SK-N-SH treated with all-trans-retinoic acid at 6 μM for 48 hours (cell line): ENCODE data around the gene SLC5A4.
A peak's percentile ranks its signal among the peaks of the same experiment; 100 is the strongest.

Experiments used
- ATAC-seq: fragments of 200-7000 bp; cut with Tn5 transposase; 3 replicates; pipeline ENCODE4 v1.9.1; 2020; ENCODE audit warnings: mild to moderate bottlenecking, moderate library complexity
- BACH2 ChIP-seq: fragments of 250-450 bp; sonication (Bioruptor Pico); IDR thresholded peaks from 2 replicates; pipeline ENCODE4 v1.9.0; 2021; ENCODE audit warnings: mild to moderate bottlenecking, borderline replicate concordance
- CREB5 ChIP-seq: fragments of 250-450 bp; sonication (Bioruptor Pico); IDR thresholded peaks from 2 replicates; pipeline ENCODE4 v1.5.1; 2020; ENCODE audit warnings: low read depth, mild to moderate bottlenecking, moderate library complexity
- CSDC2 ChIP-seq: fragments of 250-450 bp; sonication (Bioruptor Pico); IDR thresholded peaks from 2 replicates; pipeline ENCODE4 v1.5.0; 2020; ENCODE audit warnings: mild to moderate bottlenecking, moderate library complexity
- ESRRG ChIP-seq: fragments of 250-450 bp; sonication (Bioruptor Pico); IDR thresholded peaks from 2 replicates; pipeline ENCODE4 v1.6.1; 2021; ENCODE audit warnings: mild to moderate bottlenecking
- GLIS3 ChIP-seq: fragments of 250-450 bp; sonication (Bioruptor Pico); IDR thresholded peaks from 2 replicates; pipeline ENCODE4 v1.5.0; 2020; ENCODE audit warnings: mild to moderate bottlenecking, moderate library complexity
- ISL1 ChIP-seq: fragments of 250-450 bp; sonication (Bioruptor Pico); IDR thresholded peaks from 2 replicates; pipeline ENCODE4 v2.1.2; 2022; ENCODE audit warnings: mild to moderate bottlenecking, moderate library complexity
- OSR1 ChIP-seq: fragments of 250-450 bp; sonication (Bioruptor Pico); IDR thresholded peaks from 2 replicates; pipeline ENCODE4 v1.8.0; 2022; ENCODE audit warnings: moderate library complexity, mild to moderate bottlenecking, inconsistent platforms
- PATZ1 ChIP-seq: fragments of 250-450 bp; sonication (Bioruptor Pico); IDR thresholded peaks from 2 replicates; pipeline ENCODE4 v1.8.0; 2020; ENCODE audit warnings: mild to moderate bottlenecking, moderate library complexity, borderline replicate concordance
- POU6F1 ChIP-seq: fragments of 250-450 bp; sonication (Bioruptor Pico); IDR thresholded peaks from 2 replicates; pipeline ENCODE4 v1.8.0; 2021; ENCODE audit warnings: low read depth, mild to moderate bottlenecking, moderate library complexity, borderline replicate concordance
- RARB ChIP-seq: fragments of 250-450 bp; sonication (Bioruptor Pico); IDR thresholded peaks from 2 replicates; pipeline ENCODE4 v1.8.0; 2021; ENCODE audit warnings: mild to moderate bottlenecking, moderate library complexity
- SNAI2 ChIP-seq: fragments of 250-450 bp; sonication (Bioruptor Pico); IDR thresholded peaks from 2 replicates; pipeline ENCODE4 v1.5.0; 2020; ENCODE audit warnings: mild to moderate bottlenecking, moderate library complexity
- TCF4 ChIP-seq: fragments of 250-450 bp; sonication (Bioruptor Pico); IDR thresholded peaks from 2 replicates; pipeline ENCODE4 v1.8.0; 2021; ENCODE audit warnings: mild to moderate bottlenecking, moderate library complexity, borderline replicate concordance
- TOX ChIP-seq: fragments of 250-450 bp; sonication (Bioruptor Pico); IDR thresholded peaks from 2 replicates; pipeline ENCODE4 v1.8.0; 2021; ENCODE audit warnings: mild to moderate bottlenecking, moderate library complexity, borderline replicate concordance
- TSHZ2 ChIP-seq: fragments of 250-450 bp; sonication (Bioruptor Pico); IDR thresholded peaks from 2 replicates; pipeline ENCODE4 v1.5.0; 2020; ENCODE audit warnings: mild to moderate bottlenecking, moderate library complexity
- ZC3H10 ChIP-seq: fragments of 250-450 bp; sonication (Bioruptor Pico); IDR thresholded peaks from 2 replicates; pipeline ENCODE4 v1.5.1; 2021; ENCODE audit warnings: mild to moderate bottlenecking, moderate library complexity
- ZFP3 ChIP-seq: fragments of 250-450 bp; sonication (Bioruptor Pico); IDR thresholded peaks from 2 replicates; pipeline ENCODE4 v1.5.0; 2020; ENCODE audit warnings: mild to moderate bottlenecking, moderate library complexity
- ZFP30 ChIP-seq: fragments of 450-650 bp; formaldehyde crosslinking; IDR thresholded peaks from 2 replicates; pipeline ENCODE4 v1.5.0; 2022; ENCODE audit warnings: mild to moderate bottlenecking, moderate library complexity
- ZNF8 ChIP-seq: fragments of 450-650 bp; formaldehyde crosslinking; IDR thresholded peaks from 2 replicates; pipeline ENCODE4 v1.5.0; 2020; ENCODE audit warnings: mild to moderate bottlenecking, moderate library complexity

SLC5A4 gene

GRCh38 chr22:32204040-32204855 lies 50.9 kb downstream of the SLC5A4 start (continued):
- TF ChIP-seq TSHZ2 (no peak), OSR1 (CRISPR knock-in tag) (no peak), TOX (CRISPR knock-in tag) (no peak), ZFP30 (CRISPR knock-in tag) (no peak), CSDC2 (CRISPR knock-in tag) (no peak)

- TF ChIP-seq ZFP30 (CRISPR knock-in tag) (no peak), GLIS3 (CRISPR knock-in tag) (no peak), OSR1 (CRISPR knock-in tag) (no peak), POU6F1 (CRISPR knock-in tag) (no peak), CREB5 (CRISPR knock-in tag) (no peak), BACH2 (CRISPR knock-in tag) (no peak), TCF4 (CRISPR knock-in tag) (no peak), RARB (CRISPR knock-in tag) (no peak), ZNF8 (CRISPR knock-in tag) (no peak), ZC3H10 (CRISPR knock-in tag) (no peak), ISL1 (no peak), ZFP3 (no peak), TOX (CRISPR knock-in tag) (no peak), TSHZ2 (no peak), PATZ1 (no peak), ESRRG (CRISPR knock-in tag) (no peak), SNAI2 (CRISPR knock-in tag) (no peak)
Measured at GRCh38 chr22:32203181-32204039, 51.7 kb downstream of the SLC5A4 start.

More at GRCh38 chr22:32203181-32204039, 51.7 kb downstream of the SLC5A4 start:
- ATAC-seq = peak; percentile 9; the same call in 1 of the 3 replicates
